GM23248 (cell line): ENCODE measurements around the gene HDAC9.

Experiments used
- EZH2 ChIP-seq: fragments of 200-600 bp; sonication (generic); IDR thresholded peaks from 2 replicates; pipeline ENCODE4 v1.6.1; 2018; ENCODE audit warnings: antibody characterized with exemption, mild to moderate bottlenecking; ENCODE audit not compliant: insufficient read depth, poor library complexity, severe bottlenecking
- EZH2phosphoT487 ChIP-seq: fragments of 200-600 bp; sonication (generic); IDR thresholded peaks from 2 replicates; pipeline ENCODE4 v1.6.1; 2018; ENCODE audit warnings: antibody characterized with exemption, moderate library complexity, mild to moderate bottlenecking, low read depth; ENCODE audit not compliant: insufficient read depth

DNA sequence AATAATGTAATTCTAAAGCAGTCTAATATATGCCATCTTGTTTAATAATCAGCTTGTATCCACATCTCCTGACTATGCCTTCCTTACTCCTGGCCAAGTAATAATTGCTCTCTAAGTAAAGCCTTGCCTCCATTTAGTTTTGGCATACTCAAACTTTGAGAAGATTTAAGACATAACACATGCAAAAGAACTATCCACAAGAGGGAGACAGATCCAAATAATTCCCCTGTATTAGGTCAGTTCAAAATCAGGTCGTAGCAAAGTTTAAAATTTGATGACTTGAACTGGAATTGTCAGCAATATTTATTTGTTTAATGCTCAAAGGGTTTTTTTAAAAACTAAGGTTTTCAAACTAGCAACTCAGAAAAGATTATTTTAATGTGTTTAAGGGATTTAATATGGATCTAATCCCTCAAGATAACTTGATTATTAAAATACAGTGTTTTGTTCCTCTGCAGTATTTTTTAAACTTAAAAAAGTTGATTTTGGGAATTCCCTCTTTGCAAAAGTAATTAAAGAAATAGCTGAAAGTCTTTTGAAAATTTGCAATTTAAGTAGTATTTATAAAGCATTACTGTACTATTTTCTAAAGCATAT, 95.3 kb downstream of the HDAC9 start:
- no peak for TF ChIP-seq EZH2
- TF ChIP-seq EZH2phosphoT487, result no peak
